ENCODE measurements around the gene ATXN7L2. TPM values are rescaled to one million over a fixed set of nuclear protein-coding genes. Genes with fewer than 3 reads are reported as not detected.

The ATXN7L2 gene, protein sequence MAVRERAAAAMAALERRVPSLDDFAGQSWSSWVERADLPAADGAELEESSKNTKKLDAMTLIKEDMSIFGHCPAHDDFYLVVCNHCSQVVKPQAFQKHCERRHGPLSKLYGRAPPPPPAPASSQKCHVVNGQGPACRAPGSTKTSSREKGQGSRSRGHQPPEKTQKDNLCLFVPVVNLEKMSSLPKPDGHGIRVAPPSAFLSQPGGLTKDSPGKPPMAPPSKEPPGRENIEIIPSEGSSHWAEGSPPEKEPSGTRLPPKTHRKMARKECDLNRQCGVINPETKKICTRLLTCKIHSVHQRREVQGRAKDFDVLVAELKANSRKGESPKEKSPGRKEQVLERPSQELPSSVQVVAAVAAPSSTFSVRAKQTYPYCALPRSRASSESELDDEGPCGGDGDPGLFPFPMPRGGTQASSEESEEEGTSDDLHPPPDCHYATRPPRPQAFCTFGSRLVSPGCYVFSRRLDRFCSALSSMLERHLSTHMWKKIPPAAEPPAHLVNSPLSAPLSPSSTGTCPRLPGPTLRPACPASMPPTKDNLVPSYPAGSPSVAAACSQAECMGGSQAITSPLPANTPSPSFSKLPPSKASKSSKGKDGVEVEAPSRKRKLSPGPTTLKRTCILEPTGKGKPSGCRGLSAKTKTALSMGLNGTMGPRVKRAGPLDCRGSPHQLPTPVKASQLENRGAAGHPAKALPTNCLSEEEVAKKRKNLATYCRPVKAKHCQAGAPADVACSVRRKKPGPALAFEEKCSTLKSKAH
- total RNA-seq (1 to 10 TPM; 3.6 to 8.8 (median 6.7) TPM), polyA plus RNA-seq (1 to 10 TPM in 1 of 2 donors, under 1 TPM in 1; 0.98 to 6.5 TPM)
- long read RNA-seq, donor 1, partial matches to known transcripts: 0 of 1 reads
- long read RNA-seq, donor 1, other reads (novel, unspliced or antisense): 1 of 1 reads
- long read RNA-seq, donor 2, partial matches to known transcripts: 8 of 12 reads
- long read RNA-seq, donor 2, other reads (novel, unspliced or antisense): 0 of 12 reads
- long read RNA-seq, donor 3, partial matches to known transcripts: 1 of 7 reads
- long read RNA-seq, donor 3, other reads (novel, unspliced or antisense): 6 of 7 reads

DNA sequence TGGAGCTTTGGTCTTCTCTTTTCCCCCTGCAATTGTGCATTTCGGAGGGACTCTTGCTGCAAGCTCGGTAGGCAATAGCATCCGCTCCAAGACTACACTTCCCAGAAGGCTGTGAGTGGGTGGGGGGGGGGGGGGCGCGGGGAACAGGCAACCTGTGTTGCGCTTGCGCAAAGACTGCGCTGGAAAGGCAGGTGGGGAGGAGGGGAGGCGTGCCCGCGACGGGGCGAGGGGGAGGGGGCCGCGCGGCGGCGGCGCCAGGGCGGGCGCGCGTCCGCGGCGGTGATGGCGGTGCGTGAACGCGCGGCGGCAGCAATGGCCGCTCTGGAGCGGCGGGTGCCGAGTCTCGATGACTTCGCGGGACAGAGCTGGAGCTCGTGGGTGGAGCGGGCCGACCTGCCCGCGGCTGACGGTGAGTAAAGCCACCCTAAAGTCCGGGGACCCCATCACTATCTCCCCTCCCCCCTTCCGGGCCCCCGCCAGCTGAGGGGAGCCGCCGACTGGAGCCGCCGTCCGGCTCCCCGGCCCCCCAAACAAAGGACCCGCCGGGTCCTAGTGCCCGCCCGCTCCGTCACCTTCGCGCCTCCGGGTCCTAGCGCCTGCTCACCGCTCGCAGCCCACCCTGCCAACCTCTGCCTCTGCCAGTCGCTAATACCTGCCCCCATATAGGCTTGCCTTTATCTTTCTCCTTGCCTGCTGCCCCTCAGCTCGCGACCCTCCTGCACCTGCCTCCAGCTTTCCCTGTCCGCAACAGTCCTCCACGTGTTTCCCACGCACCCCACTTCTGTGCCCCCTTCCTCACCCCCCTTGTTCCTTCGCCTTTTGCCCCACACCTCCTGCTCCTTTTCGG lies at the start of gene ATXN7L2:
Gene ATXN7L2 (plus strand): TSS at position 234 of the 847 bp plus-strand sequence. CDS start 49 bp downstream, at position 283.
- no peaks in the 10 kb centered on the region for H3K27me3 ChIP-seq
- peaks cover 4% of the 10 kb centered on the region for H3K4me1 ChIP-seq (ENCODE audit: insufficient read depth)
- TF ChIP-seq, protein P1, sequence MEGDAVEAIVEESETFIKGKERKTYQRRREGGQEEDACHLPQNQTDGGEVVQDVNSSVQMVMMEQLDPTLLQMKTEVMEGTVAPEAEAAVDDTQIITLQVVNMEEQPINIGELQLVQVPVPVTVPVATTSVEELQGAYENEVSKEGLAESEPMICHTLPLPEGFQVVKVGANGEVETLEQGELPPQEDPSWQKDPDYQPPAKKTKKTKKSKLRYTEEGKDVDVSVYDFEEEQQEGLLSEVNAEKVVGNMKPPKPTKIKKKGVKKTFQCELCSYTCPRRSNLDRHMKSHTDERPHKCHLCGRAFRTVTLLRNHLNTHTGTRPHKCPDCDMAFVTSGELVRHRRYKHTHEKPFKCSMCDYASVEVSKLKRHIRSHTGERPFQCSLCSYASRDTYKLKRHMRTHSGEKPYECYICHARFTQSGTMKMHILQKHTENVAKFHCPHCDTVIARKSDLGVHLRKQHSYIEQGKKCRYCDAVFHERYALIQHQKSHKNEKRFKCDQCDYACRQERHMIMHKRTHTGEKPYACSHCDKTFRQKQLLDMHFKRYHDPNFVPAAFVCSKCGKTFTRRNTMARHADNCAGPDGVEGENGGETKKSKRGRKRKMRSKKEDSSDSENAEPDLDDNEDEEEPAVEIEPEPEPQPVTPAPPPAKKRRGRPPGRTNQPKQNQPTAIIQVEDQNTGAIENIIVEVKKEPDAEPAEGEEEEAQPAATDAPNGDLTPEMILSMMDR (IDR thresholded peaks at IDR 0.05): no peak
- TF ChIP-seq EP300 (IDR thresholded peaks at IDR 0.05): no peak
- peak; percentile 47 for TF ChIP-seq POLR2A (IDR thresholded peaks at IDR 0.05)
- DNase-seq: peak; percentile 93 to 95 (median 95)
- peak within 1 kb of the TSS; percentile 98 to 99 for H3K27ac ChIP-seq
- peak within 1 kb of the TSS; percentile 77 for H3K4me3 ChIP-seq
- no peaks in the 10 kb centered on the region for H3K9me3 ChIP-seq
- no peaks in the 10 kb centered on the region for H3K36me3 ChIP-seq
- intact Hi-C loops (cut with DNase I): no loop called here
- 0 to 1% (median 0%) methylated on average over 32 to 73 of the region's 73 CpGs for WGBS, 3 donors

DNA sequence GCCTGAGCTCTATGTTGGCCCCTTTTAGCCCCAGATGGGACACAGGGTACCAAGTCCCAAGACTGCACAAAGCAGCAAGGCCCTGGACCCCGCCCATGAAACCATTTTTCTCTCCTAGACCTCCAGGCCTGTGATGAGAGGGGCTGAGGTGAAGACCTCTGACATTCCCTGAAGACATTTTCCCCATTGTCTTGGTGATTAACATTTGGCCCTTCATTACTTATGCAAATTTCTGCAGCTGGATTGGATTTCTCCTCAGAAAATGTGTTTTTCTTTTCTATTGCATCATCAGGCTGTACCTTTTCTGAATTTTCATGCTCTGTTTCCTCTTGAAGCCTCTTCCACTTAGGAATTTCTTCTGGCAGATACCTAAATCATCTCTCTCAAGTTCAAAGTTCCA lies 49.2 kb upstream of the ATXN7L2 start:
- intact Hi-C loops (cut with DNase I): no loop called here

GRCh38 chr1:109438798-109439297 lies 44.9 kb upstream of the ATXN7L2 start:
- 63 to 70% (median 69%) methylated on average over 3 of the region's 3 CpGs for WGBS, 3 donors
- no peak overlapping the region for H3K4me3 ChIP-seq
- DNase-seq: no peak
- no peak for TF ChIP-seq EP300 (IDR thresholded peaks at IDR 0.05)
- TF ChIP-seq, protein P1 (IDR thresholded peaks at IDR 0.05): no peak
- no peaks in the 10 kb centered on the region for H3K9me3 ChIP-seq
- intact Hi-C loops (cut with DNase I): no loop called here
- no peaks in the 10 kb centered on the region for H3K4me1 ChIP-seq (ENCODE audit: insufficient read depth)
- no peaks in the 10 kb centered on the region for H3K27me3 ChIP-seq
- no peak overlapping the region for H3K27ac ChIP-seq
- no peaks in the 10 kb centered on the region for H3K36me3 ChIP-seq

More for the DNA sequence above, 49.2 kb upstream of the ATXN7L2 start:
- Histone ChIP-seq H3K9me3 (no peaks in the 10 kb centered on the region), H3K4me3 (no peak overlapping the region), H3K4me1 (ENCODE audit: insufficient read depth) (no peaks in the 10 kb centered on the region), H3K36me3 (no peaks in the 10 kb centered on the region), H3K27ac (no peak overlapping the region), H3K27me3 (no peaks in the 10 kb centered on the region)
- TF ChIP-seq POLR2A (IDR thresholded peaks at IDR 0.05) (no peak), EP300 (IDR thresholded peaks at IDR 0.05) (no peak)
- TF ChIP-seq, protein P1 (IDR thresholded peaks at IDR 0.05): no peak
- DNase-seq: no peak
- 76 to 83% (median 77%) methylated on average over 1 of the region's 1 CpG for WGBS, 3 donors
